Esophagus squamous epithelium (tissue), 4 donors: ENCODE data around the gene RALB.

Source experiments
- POLR2A ChIP-seq, 4 donors: fragments of 450-650 bp; IDR thresholded peaks; one replicate each; pipeline ENCODE4 v1.6.1; 2017; ENCODE audit warnings: antibody characterized with exemption in 4 of 4, mild to moderate bottlenecking in 4 of 4, moderate library complexity in 3 of 4
- TF ChIP-seq, protein P1 (sequence below), 6 experiments: fragments of 450-650 bp in 4 of 6; fragments of 200-600 bp in 2 of 6; sonication (generic) in 2 of 6; IDR thresholded peaks; one replicate each; pipeline ENCODE4 v1.5.1; 2016 to 2019; ENCODE audit warnings: antibody characterized with exemption in 6 of 6, mild to moderate bottlenecking in 4 of 6, moderate library complexity in 4 of 6

GRCh38 chr2:120206022-120206581, 46.5 kb upstream of the RALB start:
- TF ChIP-seq, protein P1, sequence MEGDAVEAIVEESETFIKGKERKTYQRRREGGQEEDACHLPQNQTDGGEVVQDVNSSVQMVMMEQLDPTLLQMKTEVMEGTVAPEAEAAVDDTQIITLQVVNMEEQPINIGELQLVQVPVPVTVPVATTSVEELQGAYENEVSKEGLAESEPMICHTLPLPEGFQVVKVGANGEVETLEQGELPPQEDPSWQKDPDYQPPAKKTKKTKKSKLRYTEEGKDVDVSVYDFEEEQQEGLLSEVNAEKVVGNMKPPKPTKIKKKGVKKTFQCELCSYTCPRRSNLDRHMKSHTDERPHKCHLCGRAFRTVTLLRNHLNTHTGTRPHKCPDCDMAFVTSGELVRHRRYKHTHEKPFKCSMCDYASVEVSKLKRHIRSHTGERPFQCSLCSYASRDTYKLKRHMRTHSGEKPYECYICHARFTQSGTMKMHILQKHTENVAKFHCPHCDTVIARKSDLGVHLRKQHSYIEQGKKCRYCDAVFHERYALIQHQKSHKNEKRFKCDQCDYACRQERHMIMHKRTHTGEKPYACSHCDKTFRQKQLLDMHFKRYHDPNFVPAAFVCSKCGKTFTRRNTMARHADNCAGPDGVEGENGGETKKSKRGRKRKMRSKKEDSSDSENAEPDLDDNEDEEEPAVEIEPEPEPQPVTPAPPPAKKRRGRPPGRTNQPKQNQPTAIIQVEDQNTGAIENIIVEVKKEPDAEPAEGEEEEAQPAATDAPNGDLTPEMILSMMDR (IDR thresholded peaks at IDR 0.05): peak in 4 of 6 experiments; percentile 16 to 43 (median 24)
- no peak for TF ChIP-seq POLR2A (IDR thresholded peaks at IDR 0.05)
